DOHH2 (cell line): ENCODE measurements around the gene GMDS.

Experiments
- H3F3A ChIP-seq: fragments of 200-600 bp; sonication (generic), shearing (Covaris generic); 2 replicates; pipeline ENCODE4 v1.6.0; 2016; ENCODE audit warnings: antibody characterized with exemption, mild to moderate bottlenecking; ENCODE audit not compliant: control insufficient read depth, insufficient read depth
- H3K27ac ChIP-seq: fragments of 200-600 bp; sonication (generic); 2 replicates; pipeline ENCODE4 v1.5.1; 2014; ENCODE audit warnings: low read depth, mild to moderate bottlenecking, low read length, moderate library complexity
- H3K27me3 ChIP-seq: fragments of 200-600 bp; sonication (generic); 2 replicates; pipeline ENCODE4 v1.6.1; 2014; ENCODE audit warnings: mild to moderate bottlenecking, low read length, mixed read lengths; ENCODE audit not compliant: control insufficient read depth
- H3K36me3 ChIP-seq: fragments of 200-600 bp; sonication (generic); 2 replicates; pipeline ENCODE4 v1.6.1; 2014; ENCODE audit warnings: mild to moderate bottlenecking, low read length, moderate library complexity, mixed read lengths; ENCODE audit not compliant: control insufficient read depth
- H3K4me1 ChIP-seq: fragments of 200-600 bp; sonication (generic); 2 replicates; pipeline ENCODE4 v1.6.1; 2014; ENCODE audit warnings: mild to moderate bottlenecking, low read length, mixed read lengths; ENCODE audit not compliant: control insufficient read depth
- H3K4me2 ChIP-seq: fragments of 200-600 bp; sonication (generic); 2 replicates; pipeline ENCODE4 v1.6.0; 2014; ENCODE audit warnings: mild to moderate bottlenecking, low read length, moderate library complexity
- H3K4me3 ChIP-seq: fragments of 200-600 bp; sonication (generic); 2 replicates; pipeline ENCODE4 v1.5.1; 2014; ENCODE audit warnings: mild to moderate bottlenecking, low read length, mixed read lengths
- H3K79me2 ChIP-seq: fragments of 200-600 bp; sonication (generic); 2 replicates; pipeline ENCODE4 v1.6.1; 2014; ENCODE audit warnings: mild to moderate bottlenecking, low read length, mixed read lengths; ENCODE audit not compliant: control insufficient read depth
- H3K9me2 ChIP-seq: fragments of 200-600 bp; sonication (generic); replicated peaks from 2 replicates; pipeline ENCODE4 v1.6.1; 2014; ENCODE audit warnings: mild to moderate bottlenecking, low read length, mixed read lengths; ENCODE audit not compliant: control insufficient read depth
- H3K9me3 ChIP-seq: fragments of 200-600 bp; sonication (generic); 2 replicates; pipeline ENCODE4 v1.6.1; 2014; ENCODE audit warnings: antibody characterized with exemption, low read length, mixed read lengths; ENCODE audit not compliant: control insufficient read depth, insufficient read depth
- H4K20me1 ChIP-seq: fragments of 200-600 bp; sonication (generic); 2 replicates; pipeline ENCODE4 v1.6.0; 2014; ENCODE audit warnings: low read depth, mild to moderate bottlenecking, antibody characterized with exemption, low read length, moderate library complexity; ENCODE audit not compliant: control insufficient read depth, insufficient read depth
- CTCF ChIP-seq: fragments of 200-600 bp; sonication (generic); IDR thresholded peaks from one replicate; pipeline ENCODE4 v1.5.1; 2014; ENCODE audit warnings: antibody characterized with exemption, mild to moderate bottlenecking, low read depth, low read length; ENCODE audit not compliant: poor library complexity, severe bottlenecking
- EZH2phosphoT487 ChIP-seq: fragments of 200-600 bp; sonication (generic); IDR thresholded peaks from 2 replicates; pipeline ENCODE4 v1.6.1; 2017; ENCODE audit warnings: borderline replicate concordance, mild to moderate bottlenecking, antibody characterized with exemption, low read length, moderate library complexity, mixed read lengths

The GMDS gene

GRCh38 chr6:2264932-2265331, 19.5 kb upstream of the GMDS start:
- H3K4me1 ChIP-seq, result no peaks in the 10 kb centered on the region
- H3F3A ChIP-seq, result no peaks in the 10 kb centered on the region
- TF ChIP-seq EZH2phosphoT487 (no peak), CTCF (no peak)
- H3K9me2 ChIP-seq, result no peaks in the 10 kb centered on the region; the same call in 1 of the 2 replicates
- no peak overlapping the region for H3K4me2 ChIP-seq
- no peaks in the 10 kb centered on the region for H3K27me3 ChIP-seq
- H4K20me1 ChIP-seq, result no peaks in the 10 kb centered on the region
- H3K79me2 ChIP-seq, result no peaks in the 10 kb centered on the region
- no peaks in the 10 kb centered on the region for H3K36me3 ChIP-seq
- no peak overlapping the region for H3K4me3 ChIP-seq
- no peak overlapping the region for H3K27ac ChIP-seq
- no peaks in the 10 kb centered on the region for H3K9me3 ChIP-seq

GRCh38 chr6:2263896-2264295, 18.5 kb upstream of the GMDS start:
- no peaks in the 10 kb centered on the region for H3K36me3 ChIP-seq
- H3K9me2 ChIP-seq, result no peaks in the 10 kb centered on the region; the same call in 1 of the 2 replicates
- no peak overlapping the region for H3K27ac ChIP-seq
- H3K4me3 ChIP-seq, result no peak overlapping the region
- no peaks in the 10 kb centered on the region for H3K9me3 ChIP-seq
- no peaks in the 10 kb centered on the region for H3K27me3 ChIP-seq
- no peak for TF ChIP-seq EZH2phosphoT487
- no peak for TF ChIP-seq CTCF
- H4K20me1 ChIP-seq, result no peaks in the 10 kb centered on the region
- H3F3A ChIP-seq, result no peaks in the 10 kb centered on the region
- no peak overlapping the region for H3K4me2 ChIP-seq
- no peaks in the 10 kb centered on the region for H3K4me1 ChIP-seq
- no peaks in the 10 kb centered on the region for H3K79me2 ChIP-seq

GRCh38 chr6:2259574-2259973, 14.2 kb upstream of the GMDS start:
- H3K4me1 ChIP-seq, result no peaks in the 10 kb centered on the region

More at GRCh38 chr6:2259574-2259973, 14.2 kb upstream of the GMDS start:
- H3K9me3 ChIP-seq, result no peaks in the 10 kb centered on the region
- no peaks in the 10 kb centered on the region for H3K27me3 ChIP-seq
- H3K79me2 ChIP-seq, result no peaks in the 10 kb centered on the region
- no peaks in the 10 kb centered on the region; the same call in 1 of the 2 replicates for H3K36me3 ChIP-seq
- no peak overlapping the region for H3K4me2 ChIP-seq
- no peak overlapping the region for H3K27ac ChIP-seq
- H4K20me1 ChIP-seq, result no peaks in the 10 kb centered on the region
- no peaks in the 10 kb centered on the region; the same call in 1 of the 2 replicates for H3K9me2 ChIP-seq
- no peak overlapping the region for H3K4me3 ChIP-seq
- TF ChIP-seq CTCF, result no peak
- no peak for TF ChIP-seq EZH2phosphoT487
- no peaks in the 10 kb centered on the region for H3F3A ChIP-seq
